Erythroblast (primary cell): ENCODE measurements around the gene INPP4A.

Source experiments
- DNase-seq, 2 experiments: peaks; one replicate each; lab custom pipeline; 2025; lab: John Stamatoyannopoulos, UW
- GATA1 ChIP-seq: IDR thresholded peaks from 2 replicates; pipeline ENCODE4 v1.6.1; 2011; ENCODE audit warnings: low read depth, mild to moderate bottlenecking, control low read depth, low read length, moderate library complexity
- POLR2A ChIP-seq: IDR thresholded peaks from 2 replicates; pipeline ENCODE4 v1.6.1; 2011; ENCODE audit warnings: mild to moderate bottlenecking, low read length

The INPP4A gene

GRCh38 chr2:98571121-98571701, 126.6 kb downstream of the INPP4A start:
- TF ChIP-seq GATA1 (no peak), POLR2A (no peak)
- no peak for DNase-seq

- no peak for TF ChIP-seq GATA1
- no peak for TF ChIP-seq POLR2A
- DNase-seq: no peak
Measured at GRCh38 chr2:98571796-98572195, 127.1 kb downstream of the INPP4A start.

DNA sequence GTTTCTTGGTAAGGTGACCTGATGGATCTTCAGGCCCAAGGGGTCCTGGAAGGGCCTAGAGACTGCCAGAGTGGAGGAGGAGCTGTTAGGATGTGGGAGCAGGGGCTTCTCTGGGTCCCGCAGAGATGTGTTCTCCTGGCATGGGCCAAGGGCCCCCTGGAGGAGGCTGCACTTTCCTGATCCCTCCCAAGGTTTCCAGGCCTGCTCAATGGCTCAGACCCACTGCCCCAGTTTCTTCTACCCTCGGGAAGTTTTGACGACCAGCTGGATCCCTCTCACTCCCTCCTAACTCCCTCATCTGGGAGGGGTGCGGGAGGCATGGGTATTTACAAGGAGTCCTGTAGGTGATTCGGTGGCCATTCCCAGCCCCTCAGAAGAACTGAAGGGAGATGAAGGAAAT, 127.6 kb downstream of the INPP4A start:
- TF ChIP-seq POLR2A (no peak), GATA1 (no peak)
- no peak for DNase-seq

GRCh38 chr2:98572676-98573075, 128.0 kb downstream of the INPP4A start:
- no peak for TF ChIP-seq POLR2A
- TF ChIP-seq GATA1: no peak
- DNase-seq: no peak

DNA sequence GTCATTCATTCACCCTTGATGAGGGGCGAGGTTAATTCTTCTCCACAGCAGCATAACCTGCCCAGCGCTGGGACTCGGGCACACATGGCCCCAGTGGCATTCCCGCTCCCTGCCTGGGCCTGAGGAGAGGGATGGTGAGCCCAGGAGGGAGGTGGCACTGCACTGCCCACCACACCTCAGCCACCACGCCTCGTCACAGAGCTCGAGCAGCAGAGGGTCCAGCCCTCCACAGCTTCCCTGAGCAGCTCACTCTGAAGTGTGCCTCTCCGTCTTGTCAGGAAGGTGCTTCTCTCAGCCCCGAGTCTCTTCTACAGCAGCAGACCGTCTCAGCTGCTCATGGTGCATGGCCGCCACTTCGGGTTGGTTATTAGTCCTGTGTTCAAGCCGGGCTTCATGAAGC, 128.8 kb downstream of the INPP4A start:
- no peak for TF ChIP-seq POLR2A
- TF ChIP-seq GATA1: no peak
- no peak for DNase-seq

DNA sequence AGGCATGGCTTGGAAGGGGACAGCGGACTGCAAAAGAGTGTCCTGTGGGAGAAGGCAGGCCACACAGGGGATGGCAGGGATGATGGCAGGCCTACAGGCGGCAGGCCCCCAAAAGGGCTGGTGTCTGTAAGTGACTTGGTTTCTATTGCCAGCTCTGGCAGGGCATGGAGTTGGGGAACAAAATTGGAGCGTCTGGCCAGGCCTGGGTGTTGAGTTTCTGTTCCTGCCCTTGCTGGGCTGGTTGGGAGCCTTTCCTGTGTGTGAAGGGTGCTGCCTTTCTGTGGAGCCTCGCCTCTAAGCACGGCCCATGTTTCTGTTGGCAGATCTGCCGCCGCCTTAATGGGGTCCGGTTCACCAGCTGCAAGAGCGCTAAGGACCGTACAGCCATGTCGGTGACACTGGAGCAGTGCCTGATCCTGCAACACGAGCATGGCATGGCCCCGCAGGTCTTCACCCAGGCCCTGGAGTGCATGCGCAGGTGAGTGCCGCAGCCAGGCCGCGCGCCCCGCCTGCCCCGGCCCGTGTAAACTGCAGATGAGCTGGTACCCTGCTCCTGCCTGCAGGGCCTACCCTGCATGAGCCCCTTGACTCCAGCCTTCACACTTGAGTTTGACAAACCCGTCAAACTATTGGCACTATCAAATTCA, 132.1 kb downstream of the INPP4A start:
- no peak for DNase-seq
- TF ChIP-seq POLR2A (no peak), GATA1 (no peak)

DNA sequence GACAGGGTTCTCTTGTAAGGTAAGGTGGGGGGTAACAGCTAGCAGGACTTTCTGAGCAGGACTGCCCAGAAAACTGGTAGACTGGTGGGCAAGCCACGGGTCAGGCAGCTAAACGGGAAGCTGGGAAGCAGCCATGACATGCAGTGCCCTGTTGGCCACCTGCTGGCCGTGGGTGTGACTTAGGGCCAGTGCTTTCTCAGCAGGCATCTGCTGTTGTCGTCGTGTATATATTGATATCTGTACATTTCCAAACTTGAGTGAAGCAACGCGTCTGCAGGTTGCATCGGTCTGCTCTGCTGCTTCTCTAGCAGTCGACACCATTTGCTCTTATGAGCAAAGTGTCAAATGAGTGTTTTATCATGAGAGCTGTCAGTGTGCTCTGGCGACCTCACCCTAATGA, 132.7 kb downstream of the INPP4A start:
- DNase-seq: no peak
- TF ChIP-seq GATA1 (no peak), POLR2A (no peak)

DNA sequence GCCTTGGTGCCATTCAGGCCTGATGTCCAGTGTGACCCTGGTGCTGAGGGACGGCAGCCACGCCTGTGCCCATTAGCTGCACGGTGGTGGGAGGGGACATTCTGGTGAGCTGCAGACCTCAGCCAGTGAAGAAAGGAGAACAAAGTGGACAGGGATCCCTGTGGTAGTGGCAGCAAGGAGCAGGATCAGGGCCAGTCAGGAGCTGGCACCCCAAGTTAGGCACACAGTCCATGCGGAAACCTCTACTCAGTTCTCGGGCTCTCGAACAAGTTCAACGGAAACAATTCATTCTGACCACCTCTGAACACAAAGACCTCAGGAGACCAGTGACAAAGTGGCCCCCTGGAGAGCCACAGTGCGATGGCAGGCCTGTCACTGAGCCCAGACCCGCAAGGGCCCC, 133.6 kb downstream of the INPP4A start:
- no peak for TF ChIP-seq POLR2A
- no peak for TF ChIP-seq GATA1

GRCh38 chr2:98579926-98580325, 135.3 kb downstream of the INPP4A start:
- no peak for TF ChIP-seq GATA1
- no peak for TF ChIP-seq POLR2A
- no peak for DNase-seq

More for the DNA sequence above, 133.6 kb downstream of the INPP4A start:
- DNase-seq: no peak

DNA sequence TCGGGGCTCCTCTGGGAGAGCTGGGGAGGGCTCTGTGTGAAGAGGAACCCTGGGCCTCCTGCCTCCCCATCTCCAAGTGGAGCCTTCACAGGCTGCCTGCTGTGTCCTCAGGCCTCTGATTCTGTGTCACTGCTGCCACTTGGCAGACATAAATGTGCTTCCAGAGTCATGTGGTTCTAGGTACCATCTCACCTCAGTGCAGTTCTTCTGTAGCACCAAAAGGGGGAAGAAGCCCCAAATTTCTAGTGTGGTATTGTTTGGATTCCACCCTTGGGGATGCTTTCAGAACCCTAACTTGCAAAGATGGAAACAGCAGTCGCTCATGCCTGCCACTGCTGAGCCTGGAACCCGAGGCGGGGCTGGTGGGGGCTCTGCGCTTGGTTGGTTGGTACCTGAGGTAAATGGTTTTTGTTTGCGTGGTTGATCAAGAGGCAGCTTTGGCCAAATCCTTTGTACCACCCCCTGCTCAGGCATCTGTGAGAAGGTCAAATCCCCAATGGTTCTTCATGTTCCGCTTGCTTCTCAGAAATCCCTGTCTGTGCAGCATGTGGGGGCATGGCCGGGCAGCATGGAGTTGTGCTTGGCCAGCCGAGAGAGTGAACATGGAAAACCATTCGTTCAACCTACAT, 136.1 kb downstream of the INPP4A start:
- no peak for DNase-seq
- no peak for TF ChIP-seq POLR2A
- TF ChIP-seq GATA1: no peak

DNA sequence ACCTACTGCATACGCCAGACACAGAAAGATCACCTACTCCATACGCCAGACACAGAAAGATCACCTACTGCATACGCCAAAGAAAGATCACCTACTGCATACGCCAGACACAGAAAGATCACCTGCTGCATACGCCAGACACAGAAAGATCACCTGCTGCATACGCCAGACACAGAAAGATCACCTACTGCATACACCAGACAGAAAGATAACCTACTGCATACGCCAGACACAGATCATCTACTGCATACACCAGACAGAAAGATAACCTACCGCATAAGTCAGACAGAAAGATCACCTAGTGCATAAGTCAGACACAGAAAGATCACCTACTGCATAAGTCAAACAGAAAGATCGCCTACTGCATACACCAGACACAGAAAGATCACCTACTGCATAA, 137.9 kb downstream of the INPP4A start:
- TF ChIP-seq GATA1 (no peak), POLR2A (no peak)
- DNase-seq: no peak

- no peak for DNase-seq
- TF ChIP-seq POLR2A (no peak), GATA1 (no peak)
Measured at GRCh38 chr2:98583276-98583675, 138.6 kb downstream of the INPP4A start.

- no peak for DNase-seq
- TF ChIP-seq GATA1 (no peak), POLR2A (no peak)
Measured at GRCh38 chr2:98583816-98584618, 139.4 kb downstream of the INPP4A start.

- DNase-seq: no peak
- no peak for TF ChIP-seq GATA1
- TF ChIP-seq POLR2A: no peak
Measured at GRCh38 chr2:98585386-98585785, 140.7 kb downstream of the INPP4A start.
